B cell (primary cell): ENCODE data around the gene ERBB4. TPM values are rescaled to one million over a fixed set of nuclear protein-coding genes. Genes with fewer than 3 reads are reported as not detected.

Source experiments
- ATAC-seq: fragments of 200-7000 bp; cut with Tn5 transposase; one replicate; pipeline ENCODE4 v1.10.0; 2021; ENCODE audit warnings: low read depth, mild to moderate bottlenecking, moderate number of reproducible peaks, moderate library complexity
- CTCF ChIA-PET: fragments of 350-600 bp; sonication (Branson Sonifier 250); formaldehyde crosslinking; loops from one replicate; lab custom pipeline; 2021; ENCODE audit warnings: antibody characterized with exemption, inconsistent platforms; lab: Charles Lee
- POLR2A ChIA-PET: fragments of 350-600 bp; sonication (Branson Sonifier 250); formaldehyde crosslinking; loops from one replicate; lab custom pipeline; 2021; ENCODE audit warnings: antibody characterized with exemption; lab: Charles Lee
- DNase-seq: peaks from one replicate; pipeline ENCODE4 v3.0.0; 2013
- H2AFZ ChIP-seq: 2 replicates; pipeline ENCODE4 v1.6.1; 2012; ENCODE audit warnings: mild to moderate bottlenecking, low read depth, low read length; ENCODE audit not compliant: insufficient read depth, poor library complexity, severe bottlenecking
- H3K27ac ChIP-seq, 2 donors: 1 replicate in 1 of 2; 2 replicates in 1 of 2; pipeline ENCODE4 v1.5.1; 2012 to 2013; ENCODE audit warnings: low read length in 2 of 2, mild to moderate bottlenecking in 2 of 2, moderate library complexity in 1 of 2
- H3K27me3 ChIP-seq, 4 experiments: fragments of 200-600 bp in 1 of 4; sonication (generic) in 1 of 4; replicated peaks in 1 of 4; 1 replicate in 2 of 4; 2 replicates in 2 of 4; pipeline versions ENCODE4 v1.6.1 to v1.7.0; 2013 to 2016; ENCODE audit warnings: low read length in 3 of 4, mild to moderate bottlenecking in 2 of 4, mixed read lengths in 1 of 4, moderate library complexity in 1 of 4; ENCODE audit not compliant: insufficient read depth in 4 of 4, control insufficient read depth in 3 of 4; ENCODE audit errors: control extremely low read depth in 1 of 4
- H3K36me3 ChIP-seq, 2 experiments: replicated peaks in 1 of 2; 1 replicate in 1 of 2; 2 replicates in 1 of 2; pipeline versions ENCODE4 v1.6.1 to v1.7.1; 2013; ENCODE audit warnings: low read length in 1 of 2; ENCODE audit not compliant: insufficient read depth in 2 of 2, control insufficient read depth in 1 of 2; ENCODE audit errors: control extremely low read depth in 1 of 2, extremely low read depth in 1 of 2
- H3K4me1 ChIP-seq, 2 donors: fragments of 200-600 bp in 1 of 2; sonication (generic) in 1 of 2; 1 replicate in 1 of 2; 2 replicates in 1 of 2; pipeline versions ENCODE4 v1.5.1 to v1.6.1; 2013 to 2017; ENCODE audit warnings: low read length in 2 of 2; ENCODE audit not compliant: control insufficient read depth in 2 of 2, insufficient read depth in 2 of 2
- H3K4me2 ChIP-seq: replicated peaks from 2 replicates; pipeline ENCODE3; 2012; ENCODE audit warnings: mild to moderate bottlenecking, low read depth, low read length; ENCODE audit not compliant: poor library complexity, severe bottlenecking
- H3K4me3 ChIP-seq, 5 experiments: fragments of 200-600 bp in 1 of 5; sonication (generic) in 1 of 5; 1 replicate in 3 of 5; 2 replicates in 2 of 5; pipeline versions ENCODE4 v1.5.1 to v1.7.0; 2011 to 2016; ENCODE audit warnings: low read length in 4 of 5, mild to moderate bottlenecking in 4 of 5, low read depth in 2 of 5, control low read depth in 1 of 5, moderate library complexity in 1 of 5; ENCODE audit not compliant: insufficient read depth in 1 of 5; ENCODE audit errors: control extremely low read depth in 1 of 5, extremely low read depth in 1 of 5
- H3K79me2 ChIP-seq: fragments of 200-600 bp; sonication (generic); one replicate; pipeline ENCODE4 v1.6.0; 2016; ENCODE audit warnings: low read length; ENCODE audit not compliant: control insufficient read depth, insufficient read depth
- H3K9ac ChIP-seq: fragments of 200-600 bp; sonication (generic); 2 replicates; pipeline ENCODE4 v1.6.1; 2017; ENCODE audit warnings: mild to moderate bottlenecking, low read length, moderate library complexity
- H3K9me3 ChIP-seq, 3 donors: one replicate each; pipeline versions ENCODE4 v1.6.1 to v1.7.1; 2013; ENCODE audit warnings: low read length in 2 of 3; ENCODE audit not compliant: control insufficient read depth in 2 of 3, insufficient read depth in 1 of 3; ENCODE audit errors: control extremely low read depth in 1 of 3
- H4K20me1 ChIP-seq: 2 replicates; pipeline ENCODE4 v1.6.0; 2012; ENCODE audit warnings: mild to moderate bottlenecking, low read length; ENCODE audit not compliant: insufficient read depth, control insufficient read depth, poor library complexity, severe bottlenecking
- H3K27ac Mint-ChIP-seq: one replicate; pipeline ENCODE4 v1.8.0; 2021; ENCODE audit warnings: mixed read lengths
- H3K27me3 Mint-ChIP-seq: one replicate; pipeline ENCODE4 v1.8.0; 2021; ENCODE audit warnings: mixed read lengths
- H3K4me1 Mint-ChIP-seq: one replicate; pipeline ENCODE4 v1.8.0; 2021; ENCODE audit warnings: mixed read lengths
- H3K4me3 Mint-ChIP-seq: one replicate; pipeline ENCODE4 v1.8.0; 2021; ENCODE audit warnings: mixed read lengths
- H3K9me3 Mint-ChIP-seq: one replicate; pipeline ENCODE4 v1.8.0; 2022; ENCODE audit warnings: mixed read lengths; ENCODE audit not compliant: insufficient read depth
- EZH2 ChIP-seq: IDR thresholded peaks from 2 replicates; pipeline ENCODE4 v1.6.1; 2012; ENCODE audit warnings: borderline replicate concordance, low read depth, mild to moderate bottlenecking, moderate library complexity, low read length; ENCODE audit not compliant: insufficient read depth, poor library complexity, severe bottlenecking
- WGBS: methylation state at CpG from one replicate; pipeline ENCODE4 v1.1.5; 2013; ENCODE audit warnings: missing lambda C conversion rate; ENCODE audit not compliant: insufficient coverage; 5-methylcytosine and 5-hydroxymethylcytosine counted together
- intact Hi-C: fragments of 100-400 bp; cut with micrococcal nuclease; formaldehyde crosslinking; loops from one replicate; pipeline ENCODE4 v1.10.0; 2022
- polyA plus RNA-seq: library from polyadenylated mRNA; depleted of rRNA; stranded (reverse); fragments of >200 nt; gene quantifications from 2 replicates; pipeline ENCODE4 v1.2.3, GENCODE V29; 2012
- total RNA-seq, 2 donors: library from RNA; stranded (reverse); fragments of 120-200 nt in 1 of 2; gene quantifications; 1 replicate in 1 of 2; 2 replicates in 1 of 2; pipeline versions ENCODE4 v1.2.3 to v1.2.4, GENCODE V29; 2013 to 2022
- TF ChIP-seq, protein P1 (sequence below): fragments of 200-600 bp; IDR thresholded peaks from one replicate; pipeline ENCODE4 v1.8.0; 2022; ENCODE audit warnings: antibody characterized with exemption, mild to moderate bottlenecking

ERBB4 gene
- total and polyA plus RNA-seq, 2 donors (not counting 1 experiment from before 2014, with no cell fraction given): not detected

DNA sequence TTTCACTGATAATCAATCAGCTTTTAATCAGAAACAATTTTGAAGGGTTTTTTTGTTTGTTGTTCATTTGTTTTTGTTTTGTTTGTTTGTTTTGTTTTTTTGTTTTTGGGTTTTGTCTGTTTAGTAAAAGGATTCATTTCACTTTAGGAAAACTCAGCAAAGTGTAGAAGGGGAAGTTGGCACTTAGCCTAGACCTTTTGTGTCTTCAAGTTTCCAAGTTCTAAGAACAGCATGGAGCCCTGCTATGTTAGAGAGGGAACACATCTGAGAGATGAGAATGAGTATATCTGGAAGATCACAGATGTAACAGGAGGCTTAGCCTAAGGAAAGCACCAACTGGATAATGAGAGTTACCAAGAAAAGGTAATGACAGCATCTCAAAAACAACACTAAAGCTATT, 501.5 kb downstream of the ERBB4 start:
- Histone ChIP-seq H3K36me3 (no peaks in the 10 kb centered on the region), H3K4me3 (no peak overlapping the region), H3K9me3 (peaks cover 0 to 3% (median 0%) of the 10 kb centered on the region in 3 donors), H4K20me1 (no peaks in the 10 kb centered on the region), H3K27me3 (no peaks in the 10 kb centered on the region), H3K79me2 (no peaks in the 10 kb centered on the region), H2AFZ (no peak overlapping the region), H3K4me1 (no peaks in the 10 kb centered on the region), H3K27ac (no peak overlapping the region), H3K9ac (no peak overlapping the region), H3K4me2 (no peak overlapping the region)
- Mint-ChIP-seq H3K27ac (no peak overlapping the region), H3K4me3 (no peak overlapping the region), H3K27me3 (no peaks in the 10 kb centered on the region), H3K9me3 (no peaks in the 10 kb centered on the region), H3K4me1 (no peaks in the 10 kb centered on the region)
- ATAC-seq (no peak), DNase-seq (no peak)
- ChIA-PET CTCF (no interaction called here), POLR2A (no interaction called here)
- TF ChIP-seq, protein P1, sequence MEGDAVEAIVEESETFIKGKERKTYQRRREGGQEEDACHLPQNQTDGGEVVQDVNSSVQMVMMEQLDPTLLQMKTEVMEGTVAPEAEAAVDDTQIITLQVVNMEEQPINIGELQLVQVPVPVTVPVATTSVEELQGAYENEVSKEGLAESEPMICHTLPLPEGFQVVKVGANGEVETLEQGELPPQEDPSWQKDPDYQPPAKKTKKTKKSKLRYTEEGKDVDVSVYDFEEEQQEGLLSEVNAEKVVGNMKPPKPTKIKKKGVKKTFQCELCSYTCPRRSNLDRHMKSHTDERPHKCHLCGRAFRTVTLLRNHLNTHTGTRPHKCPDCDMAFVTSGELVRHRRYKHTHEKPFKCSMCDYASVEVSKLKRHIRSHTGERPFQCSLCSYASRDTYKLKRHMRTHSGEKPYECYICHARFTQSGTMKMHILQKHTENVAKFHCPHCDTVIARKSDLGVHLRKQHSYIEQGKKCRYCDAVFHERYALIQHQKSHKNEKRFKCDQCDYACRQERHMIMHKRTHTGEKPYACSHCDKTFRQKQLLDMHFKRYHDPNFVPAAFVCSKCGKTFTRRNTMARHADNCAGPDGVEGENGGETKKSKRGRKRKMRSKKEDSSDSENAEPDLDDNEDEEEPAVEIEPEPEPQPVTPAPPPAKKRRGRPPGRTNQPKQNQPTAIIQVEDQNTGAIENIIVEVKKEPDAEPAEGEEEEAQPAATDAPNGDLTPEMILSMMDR: no peak
- TF ChIP-seq EZH2: no peak
- intact Hi-C loops: no loop called here

DNA sequence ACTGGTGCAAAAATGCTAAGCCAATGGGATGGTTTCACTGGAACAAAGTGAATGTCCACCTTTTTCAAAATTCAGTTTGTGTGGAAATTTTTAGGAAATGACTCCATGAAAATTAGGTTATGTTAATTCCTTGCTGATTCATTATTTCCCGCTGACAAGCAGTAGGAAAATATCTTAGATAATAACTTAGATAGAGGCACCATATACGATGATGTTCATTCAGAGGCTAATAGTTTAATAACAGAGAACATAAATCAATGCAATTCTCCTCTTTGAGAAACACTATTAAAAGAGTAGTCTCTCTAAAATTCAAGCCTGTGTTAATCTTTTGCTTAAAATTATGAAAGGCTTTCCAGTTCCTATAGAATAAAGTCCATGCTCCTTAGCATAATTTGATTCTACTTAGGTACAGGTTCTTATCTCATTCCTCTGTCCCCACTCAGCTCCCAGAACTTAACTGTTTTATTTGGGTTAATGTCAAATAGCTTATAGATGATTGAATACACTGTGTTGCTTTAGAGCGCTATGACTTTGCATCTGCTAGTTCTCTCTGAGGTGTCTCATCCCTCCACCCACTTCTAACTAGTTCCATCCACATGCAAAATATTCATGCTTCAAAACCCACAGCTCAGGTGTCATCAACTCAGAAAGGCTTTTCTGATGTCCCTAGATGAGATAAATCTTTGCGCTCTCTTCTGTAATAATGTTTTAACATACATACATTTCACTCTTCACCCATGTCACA, 503.6 kb downstream of the ERBB4 start:
- no peaks in the 10 kb centered on the region for H3K4me1 ChIP-seq
- ChIA-PET POLR2A (no interaction called here), CTCF (no interaction called here)
- H3K4me3 ChIP-seq: no peak overlapping the region
- TF ChIP-seq, protein P1: no peak
- no peak for TF ChIP-seq EZH2
- H4K20me1 ChIP-seq: no peaks in the 10 kb centered on the region
- no peak overlapping the region for H2AFZ ChIP-seq
- intact Hi-C loops: no loop called here
- no peaks in the 10 kb centered on the region for H3K79me2 ChIP-seq
- H3K9me3 ChIP-seq: peaks cover 0 to 3% (median 0%) of the 10 kb centered on the region in 3 donors
- H3K27me3 Mint-ChIP-seq: no peaks in the 10 kb centered on the region
- DNase-seq: no peak
- H3K4me3 Mint-ChIP-seq: no peak overlapping the region
- no peak overlapping the region for H3K27ac ChIP-seq
- H3K36me3 ChIP-seq: no peaks in the 10 kb centered on the region
- H3K27me3 ChIP-seq: no peaks in the 10 kb centered on the region
- no peak overlapping the region for H3K9ac ChIP-seq
- H3K9me3 Mint-ChIP-seq: peaks cover 2% of the 10 kb centered on the region
- H3K4me2 ChIP-seq: no peak overlapping the region
- H3K27ac Mint-ChIP-seq: no peak overlapping the region
- 100% methylated on average over 1 of the region's 4 CpGs for whole genome bisulfite sequencing
- ATAC-seq: no peak
- H3K4me1 Mint-ChIP-seq: no peaks in the 10 kb centered on the region
